HG02870 (cell line): ENCODE results near the gene SPG7.
A peak's percentile ranks its signal among the peaks of the same experiment; 100 is the strongest.

Experiments used
- ATAC-seq: cut with Tn5 transposase; IDR thresholded peaks from one replicate; pipeline ENCODE4 v1.9.1; 2021; ENCODE audit warnings: mild to moderate bottlenecking, moderate library complexity; ENCODE audit not compliant: unreplicated experiment

The SPG7 gene

GRCh38 chr16:89545044-89545830 lies 37.0 kb downstream of the SPG7 start:
- no peak for ATAC-seq

- ATAC-seq, result no peak
These were observed 37.8 kb downstream of the SPG7 start for GRCh38 chr16:89545831-89546574.

- no peak for ATAC-seq
These were observed 38.6 kb downstream of the SPG7 start for GRCh38 chr16:89546781-89547180.

- no peak for ATAC-seq
These were observed 39.1 kb downstream of the SPG7 start for GRCh38 chr16:89547291-89547690.

- no peak for ATAC-seq
These were observed 39.7 kb downstream of the SPG7 start for GRCh38 chr16:89547860-89548259.

- ATAC-seq, result no peak
These were observed 40.3 kb downstream of the SPG7 start for GRCh38 chr16:89548344-89549006.

GRCh38 chr16:89549007-89549700 lies 41.0 kb downstream of the SPG7 start:
- no peak for ATAC-seq

- ATAC-seq, result no peak
These were observed 42.3 kb downstream of the SPG7 start for GRCh38 chr16:89550421-89551007.

- no peak for ATAC-seq
These were observed 44.1 kb downstream of the SPG7 start for GRCh38 chr16:89552329-89552728.

GRCh38 chr16:89552913-89553312 lies 44.7 kb downstream of the SPG7 start:
- no peak for ATAC-seq

GRCh38 chr16:89553733-89554132 lies 45.5 kb downstream of the SPG7 start:
- no peak for ATAC-seq

- ATAC-seq, result no peak
These were observed 46.1 kb downstream of the SPG7 start for GRCh38 chr16:89554343-89554742.

- ATAC-seq, result no peak
These were observed 47.1 kb downstream of the SPG7 start for GRCh38 chr16:89555265-89555664.

GRCh38 chr16:89555780-89556179 lies 47.6 kb downstream of the SPG7 start:
- ATAC-seq, result no peak

GRCh38 chr16:89556750-89557689 lies 48.8 kb downstream of the SPG7 start:
- ATAC-seq, result no peak

- no peak for ATAC-seq
These were observed 49.7 kb downstream of the SPG7 start for GRCh38 chr16:89557690-89558490.

GRCh38 chr16:89560378-89561141 lies 52.4 kb downstream of the SPG7 start, which contains the start of gene RPL13:
RPL13 (plus strand) TSS chr16:89560682; CDS start chr16:89560960, 278 bp downstream.
- peak; percentile 82 for ATAC-seq
